GM12878 (cell line): ENCODE measurements around the gene DPAGT1. TPM values are rescaled to one million over a fixed set of nuclear protein-coding genes. Genes with fewer than 3 reads are reported as not detected.

Experiments
- ATAC-seq: fragments of 200-7000 bp; cut with Tn5 transposase; 3 replicates; pipeline ENCODE4 v1.9.1; 2020; ENCODE audit warnings: mild to moderate bottlenecking, moderate library complexity
- BruUV-seq: library from RNA; stranded (reverse); fragments of 400-500 nt; replicated peaks from 2 replicates; lab custom pipeline; 2021; lab: Mats Ljungman, UMichigan
- CTCF ChIA-PET: fragments of 300-600 bp; sonication (Branson Sonifier 250); formaldehyde crosslinking; extraction: SDS; loops from one replicate; lab custom pipeline; 2021; ENCODE audit warnings: inconsistent platforms; lab: Yijun Ruan, JAX
- POLR2A ChIA-PET: fragments of 350-600 bp; formaldehyde crosslinking; extraction: SDS; loops from one replicate; lab custom pipeline; 2021; ENCODE audit warnings: inconsistent platforms; lab: Charles Lee
- RAD21 ChIA-PET: fragments of 300-600 bp; sonication (Branson Sonifier 250); formaldehyde crosslinking; loops from one replicate; lab custom pipeline; 2023; ENCODE audit warnings: antibody characterized with exemption; ENCODE audit not compliant: unreplicated experiment; lab: Charles Lee
- SMC1A ChIA-PET: fragments of 300-600 bp; sonication (Branson Sonifier 250); formaldehyde crosslinking; loops from one replicate; lab custom pipeline; 2023; ENCODE audit not compliant: unreplicated experiment, uncharacterized antibody; lab: Charles Lee
- DNase-seq: peaks from one replicate; pipeline ENCODE4 v3.0.0-alpha.2; 2011; ENCODE audit warnings: low read depth, low spot score
- FAIRE-seq: peaks from 3 replicates; lab custom pipeline; 2011; peaks lifted over from hg19 to GRCh38; lab: Jason Lieb, UNC
- H2AFZ ChIP-seq: 2 replicates; pipeline ENCODE4 v1.6.0; 2011; ENCODE audit warnings: low read depth, low read length, control low read depth; ENCODE audit not compliant: control insufficient read depth
- H3K27ac ChIP-seq: 2 replicates; pipeline ENCODE4 v1.5.1; 2011; ENCODE audit warnings: control low read depth; ENCODE audit not compliant: control insufficient read depth, insufficient read depth
- H3K27me3 ChIP-seq, 2 experiments: replicated peaks in 1 of 2; 2 replicates each; pipeline versions ENCODE4 v1.6.0 to v1.6.1; 2011; ENCODE audit warnings: low read length in 1 of 2; ENCODE audit not compliant: control insufficient read depth in 2 of 2, insufficient read depth in 2 of 2
- H3K36me3 ChIP-seq, 2 experiments: 2 replicates each; pipeline ENCODE4 v1.5.1; 2011; ENCODE audit warnings: low read length in 1 of 2; ENCODE audit not compliant: control insufficient read depth in 2 of 2, insufficient read depth in 2 of 2
- H3K4me1 ChIP-seq: 2 replicates; pipeline ENCODE4 v1.6.1; 2011; ENCODE audit warnings: mild to moderate bottlenecking, low read length, moderate library complexity, mixed read lengths; ENCODE audit not compliant: control insufficient read depth, insufficient read depth
- H3K4me2 ChIP-seq: 2 replicates; pipeline ENCODE4 v1.6.0; 2011; ENCODE audit warnings: control low read depth; ENCODE audit not compliant: control insufficient read depth, insufficient read depth
- H3K4me3 ChIP-seq: fragments of 200-600 bp; sonication (generic); 2 replicates; pipeline ENCODE4 v1.5.1; 2016
- H3K79me2 ChIP-seq: 2 replicates; pipeline ENCODE4 v1.6.0; 2011; ENCODE audit warnings: low read length; ENCODE audit not compliant: control insufficient read depth, insufficient read depth
- H3K9ac ChIP-seq: 2 replicates; pipeline ENCODE4 v1.8.0; 2011; ENCODE audit warnings: low read length, control low read depth, mixed read lengths; ENCODE audit not compliant: control insufficient read depth, insufficient read depth
- H3K9me3 ChIP-seq: replicated peaks from 3 replicates; pipeline ENCODE4 v1.5.1; 2011; ENCODE audit warnings: mild to moderate bottlenecking, low read length; ENCODE audit not compliant: control insufficient read depth, insufficient read depth
- H4K20me1 ChIP-seq: 2 replicates; pipeline ENCODE4 v1.6.0; 2011; ENCODE audit not compliant: control insufficient read depth, insufficient read depth
- CBX5 ChIP-seq: sonication (generic); IDR thresholded peaks from 2 replicates; pipeline ENCODE4 v1.6.1; 2016; ENCODE audit warnings: low read depth, moderate library complexity, mild to moderate bottlenecking, inconsistent platforms
- CHD2 ChIP-seq: IDR thresholded peaks from 2 replicates; pipeline ENCODE4 v1.6.1; 2011; ENCODE audit warnings: low read depth, low read length, improper control_type of control experiment, borderline replicate concordance
- DPF2 ChIP-seq: fragments of 450-650 bp; IDR thresholded peaks from 2 replicates; pipeline ENCODE4 v1.6.1; 2017; ENCODE audit warnings: mild to moderate bottlenecking
- FOXK2 ChIP-seq: fragments of 450-650 bp; IDR thresholded peaks from 2 replicates; pipeline ENCODE4 v1.6.1; 2017; ENCODE audit warnings: mild to moderate bottlenecking, moderate library complexity
- HDAC6 ChIP-seq: fragments of 200-600 bp; sonication (generic); IDR thresholded peaks from one replicate; pipeline ENCODE4 v1.8.0; 2017; ENCODE audit warnings: antibody characterized with exemption; ENCODE audit not compliant: unreplicated experiment
- KLF5 ChIP-seq: fragments of 450-650 bp; IDR thresholded peaks from 2 replicates; pipeline ENCODE4 v1.6.1; 2014; ENCODE audit warnings: mild to moderate bottlenecking; ENCODE audit not compliant: partially characterized antibody
- MTA3 ChIP-seq: IDR thresholded peaks from 2 replicates; pipeline ENCODE4 v1.6.1; 2012; ENCODE audit warnings: low read length, inconsistent platforms, borderline replicate concordance
- MXI1 ChIP-seq: fragments of 150-350 bp; IDR thresholded peaks from 2 replicates; pipeline ENCODE4 v1.6.1; 2011; ENCODE audit warnings: low read depth, mild to moderate bottlenecking, inconsistent platforms, low read length, improper control_type of control experiment
- POLR2AphosphoS2 ChIP-seq: IDR thresholded peaks from 2 replicates; pipeline ENCODE4 v1.6.1; 2011; ENCODE audit warnings: low read depth, mild to moderate bottlenecking, low read length, improper control_type of control experiment, moderate library complexity
- POLR2AphosphoS5 ChIP-seq: IDR thresholded peaks from 2 replicates; pipeline ENCODE4 v1.6.1; 2011; ENCODE audit warnings: mild to moderate bottlenecking, low read length, inconsistent platforms
- RBBP5 ChIP-seq: fragments of 200-600 bp; sonication (generic); conservative IDR thresholded peaks from 2 replicates; pipeline ENCODE4 v1.6.1; 2016
- SIX5 ChIP-seq: IDR thresholded peaks from 2 replicates; pipeline ENCODE4 v1.6.1; 2011; ENCODE audit warnings: mild to moderate bottlenecking, low read depth, low read length, moderate library complexity; ENCODE audit not compliant: severe bottlenecking
- SMARCA5 ChIP-seq: fragments of 450-650 bp; IDR thresholded peaks from 2 replicates; pipeline ENCODE4 v1.6.1; 2017; ENCODE audit warnings: mild to moderate bottlenecking
- ZBED1 ChIP-seq: IDR thresholded peaks from 2 replicates; pipeline ENCODE4 v1.6.1; 2016; ENCODE audit warnings: borderline replicate concordance
- ZNF217 ChIP-seq: fragments of 450-650 bp; IDR thresholded peaks from 2 replicates; pipeline ENCODE4 v1.6.1; 2017; ENCODE audit warnings: antibody characterized with exemption, mild to moderate bottlenecking
- WGBS: methylation state at CpG from one replicate; pipeline ENCODE4 v1.1.6; 2016; ENCODE audit warnings: low lambda C conversion rate; ENCODE audit not compliant: insufficient replicate concordance, insufficient coverage; ENCODE audit errors: missing lambda C conversion rate; 5-methylcytosine and 5-hydroxymethylcytosine counted together
- in situ Hi-C: fragments of 300-500 bp; cut with MboI; formaldehyde crosslinking; loops from 9 replicates; pipeline ENCODE4 v1.14.3; 2018; ENCODE audit warnings: mixed read lengths
- intact Hi-C: fragments of 100-400 bp; cut with micrococcal nuclease; formaldehyde crosslinking; loops from one replicate; pipeline ENCODE4 v1.14.2; 2022; ENCODE audit not compliant: unreplicated experiment
- polyA plus RNA-seq, 11 experiments: library from polyadenylated mRNA; depleted of rRNA in 4 of 11; unstranded in 6 of 11; stranded (reverse) in 5 of 11; fragments of >200 nt; fragmentation: Nextera tagmentation in 4 of 11; fragmentation: Illumina TruSeq in 1 of 11; extraction: Ambion mirVana in 4 of 11; extraction: Trizol in 1 of 11; gene quantifications; 1 replicate in 1 of 11; 2 replicates in 10 of 11; pipeline versions ENCODE4 v1.2.1 to v1.2.3, GENCODE V29; 2011 to 2016; ENCODE audit warnings: inconsistent platforms in 2 of 11, missing spikeins in 2 of 11, low read depth in 1 of 11
- total RNA-seq, 4 experiments: library from RNA; depleted of rRNA in 3 of 4; stranded (reverse); fragments of >200 nt in 3 of 4; fragmentation: Illumina TruSeq in 1 of 4; extraction: Trizol in 1 of 4; gene quantifications; 2 replicates each; pipeline versions ENCODE4 v1.2.1 to v1.2.3, GENCODE V29; 2013 to 2021
- TF ChIP-seq, protein P1 (sequence below): fragments of 450-650 bp; IDR thresholded peaks from 2 replicates; pipeline ENCODE4 v1.6.1; 2017; ENCODE audit warnings: antibody characterized with exemption, mild to moderate bottlenecking, moderate library complexity
- TF ChIP-seq, protein P2 (sequence below): fragments of 450-650 bp; IDR thresholded peaks from 2 replicates; pipeline ENCODE4 v1.6.1; 2017; ENCODE audit warnings: mild to moderate bottlenecking, moderate library complexity

The DPAGT1 gene
- total and polyA plus RNA-seq, 10 of the 15 experiments (the other 5 are each of a cell fraction or from before 2014, with no cell fraction given) = 20.5 to 95.6 (median 54.3) TPM

DNA sequence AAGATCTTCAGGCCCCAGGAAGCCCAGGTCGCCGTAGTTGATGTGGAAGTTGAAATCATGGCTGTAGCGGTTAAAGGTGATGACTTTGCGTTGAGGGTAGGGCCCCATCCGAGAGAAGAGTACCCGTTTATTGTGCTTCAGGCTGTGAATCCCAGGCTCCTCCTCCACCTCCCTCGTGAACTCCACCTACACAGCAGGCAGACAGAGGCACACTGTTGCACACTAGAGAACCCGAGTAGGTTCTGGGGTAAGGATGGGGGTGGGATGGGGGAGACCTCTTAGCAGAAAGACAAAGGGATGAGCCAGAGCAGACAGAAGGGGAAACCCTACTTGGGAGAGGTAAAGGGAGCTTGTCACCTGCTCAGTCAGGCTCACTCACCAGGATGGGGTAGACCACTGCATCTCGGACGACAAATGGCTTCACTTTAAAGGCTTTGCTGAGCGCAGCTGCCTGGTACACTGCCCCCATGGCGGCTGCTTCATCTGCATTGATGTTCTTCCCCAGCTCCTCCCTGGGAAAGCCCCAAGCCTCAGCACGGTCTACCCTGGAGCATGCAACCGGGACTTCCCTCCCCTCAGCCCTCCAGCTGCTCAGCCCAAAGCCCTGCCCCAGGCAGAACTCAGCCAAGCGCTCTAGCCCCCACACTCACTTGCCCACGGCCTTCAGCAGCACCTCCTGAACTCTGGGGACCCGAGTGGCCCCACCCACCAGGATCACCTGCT lies 50.1 kb downstream of the DPAGT1 start:
- TSS peak; percentile 3 for BruUV-seq
- CTCF ChIA-PET = interaction anchor here (0.6 to 1.9 kb wide), 9 partner anchors 16 to 272 kb away, joined by 3 to 8 read pairs (median 4); partner anchors contain the start of genes RPS25, SLC37A4, TRAPPC4 and VPS11
- TF ChIP-seq, protein P1, sequence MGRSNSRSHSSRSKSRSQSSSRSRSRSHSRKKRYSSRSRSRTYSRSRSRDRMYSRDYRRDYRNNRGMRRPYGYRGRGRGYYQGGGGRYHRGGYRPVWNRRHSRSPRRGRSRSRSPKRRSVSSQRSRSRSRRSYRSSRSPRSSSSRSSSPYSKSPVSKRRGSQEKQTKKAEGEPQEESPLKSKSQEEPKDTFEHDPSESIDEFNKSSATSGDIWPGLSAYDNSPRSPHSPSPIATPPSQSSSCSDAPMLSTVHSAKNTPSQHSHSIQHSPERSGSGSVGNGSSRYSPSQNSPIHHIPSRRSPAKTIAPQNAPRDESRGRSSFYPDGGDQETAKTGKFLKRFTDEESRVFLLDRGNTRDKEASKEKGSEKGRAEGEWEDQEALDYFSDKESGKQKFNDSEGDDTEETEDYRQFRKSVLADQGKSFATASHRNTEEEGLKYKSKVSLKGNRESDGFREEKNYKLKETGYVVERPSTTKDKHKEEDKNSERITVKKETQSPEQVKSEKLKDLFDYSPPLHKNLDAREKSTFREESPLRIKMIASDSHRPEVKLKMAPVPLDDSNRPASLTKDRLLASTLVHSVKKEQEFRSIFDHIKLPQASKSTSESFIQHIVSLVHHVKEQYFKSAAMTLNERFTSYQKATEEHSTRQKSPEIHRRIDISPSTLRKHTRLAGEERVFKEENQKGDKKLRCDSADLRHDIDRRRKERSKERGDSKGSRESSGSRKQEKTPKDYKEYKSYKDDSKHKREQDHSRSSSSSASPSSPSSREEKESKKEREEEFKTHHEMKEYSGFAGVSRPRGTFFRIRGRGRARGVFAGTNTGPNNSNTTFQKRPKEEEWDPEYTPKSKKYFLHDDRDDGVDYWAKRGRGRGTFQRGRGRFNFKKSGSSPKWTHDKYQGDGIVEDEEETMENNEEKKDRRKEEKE = no peak
- TF ChIP-seq POLR2AphosphoS5 (peak; percentile 78), RBBP5 (no peak), FOXK2 (no peak), MTA3 (no peak), KLF5 (no peak), CBX5 (no peak), HDAC6 (no peak), ZBED1 (no peak), SMARCA5 (no peak), ZNF217 (no peak), POLR2AphosphoS2 (0 out of 2 replicates have a peak, but pooled peaks have one; percentile 14), MXI1 (no peak), SIX5 (no peak), DPF2 (peak; percentile 71), CHD2 (no peak)
- TF ChIP-seq, protein P2, sequence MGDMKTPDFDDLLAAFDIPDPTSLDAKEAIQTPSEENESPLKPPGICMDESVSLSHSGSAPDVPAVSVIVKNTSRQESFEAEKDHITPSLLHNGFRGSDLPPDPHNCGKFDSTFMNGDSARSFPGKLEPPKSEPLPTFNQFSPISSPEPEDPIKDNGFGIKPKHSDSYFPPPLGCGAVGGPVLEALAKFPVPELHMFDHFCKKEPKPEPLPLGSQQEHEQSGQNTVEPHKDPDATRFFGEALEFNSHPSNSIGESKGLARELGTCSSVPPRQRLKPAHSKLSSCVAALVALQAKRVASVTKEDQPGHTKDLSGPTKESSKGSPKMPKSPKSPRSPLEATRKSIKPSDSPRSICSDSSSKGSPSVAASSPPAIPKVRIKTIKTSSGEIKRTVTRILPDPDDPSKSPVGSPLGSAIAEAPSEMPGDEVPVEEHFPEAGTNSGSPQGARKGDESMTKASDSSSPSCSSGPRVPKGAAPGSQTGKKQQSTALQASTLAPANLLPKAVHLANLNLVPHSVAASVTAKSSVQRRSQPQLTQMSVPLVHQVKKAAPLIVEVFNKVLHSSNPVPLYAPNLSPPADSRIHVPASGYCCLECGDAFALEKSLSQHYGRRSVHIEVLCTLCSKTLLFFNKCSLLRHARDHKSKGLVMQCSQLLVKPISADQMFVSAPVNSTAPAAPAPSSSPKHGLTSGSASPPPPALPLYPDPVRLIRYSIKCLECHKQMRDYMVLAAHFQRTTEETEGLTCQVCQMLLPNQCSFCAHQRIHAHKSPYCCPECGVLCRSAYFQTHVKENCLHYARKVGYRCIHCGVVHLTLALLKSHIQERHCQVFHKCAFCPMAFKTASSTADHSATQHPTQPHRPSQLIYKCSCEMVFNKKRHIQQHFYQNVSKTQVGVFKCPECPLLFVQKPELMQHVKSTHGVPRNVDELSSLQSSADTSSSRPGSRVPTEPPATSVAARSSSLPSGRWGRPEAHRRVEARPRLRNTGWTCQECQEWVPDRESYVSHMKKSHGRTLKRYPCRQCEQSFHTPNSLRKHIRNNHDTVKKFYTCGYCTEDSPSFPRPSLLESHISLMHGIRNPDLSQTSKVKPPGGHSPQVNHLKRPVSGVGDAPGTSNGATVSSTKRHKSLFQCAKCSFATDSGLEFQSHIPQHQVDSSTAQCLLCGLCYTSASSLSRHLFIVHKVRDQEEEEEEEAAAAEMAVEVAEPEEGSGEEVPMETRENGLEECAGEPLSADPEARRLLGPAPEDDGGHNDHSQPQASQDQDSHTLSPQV = no peak

More for the DNA sequence above, 50.1 kb downstream of the DPAGT1 start:
- Histone ChIP-seq H3K27ac (peak overlapping the region; percentile 71), H3K9me3 (no peaks in the 10 kb centered on the region), H3K79me2 (peaks cover 33% of the 10 kb centered on the region), H3K9ac (peak overlapping the region; percentile 24; the same call in 1 of the 2 replicates), H3K36me3 (peaks cover 42 to 43% of the 10 kb centered on the region in 2 experiments), H3K4me3 (peak overlapping the region; percentile 43; the same call in 1 of the 2 replicates), H3K27me3 (no peaks in the 10 kb centered on the region), H2AFZ (peak overlapping the region; percentile 9; the same call in 1 of the 2 replicates), H3K4me1 (peaks cover 33% of the 10 kb centered on the region), H3K4me2 (peak overlapping the region; percentile 61), H4K20me1 (no peaks in the 10 kb centered on the region)
- ChIA-PET SMC1A (interaction anchor here (0.6 to 1.6 kb wide), 7 partner anchors 8 to 262 kb away, joined by 3 to 6 read pairs (median 4); partner anchors contain the start of genes CENATAC, SLC37A4 and VPS11), POLR2A (interaction anchor here (0.6 to 2.3 kb wide), 14 partner anchors 9 to 138 kb away, joined by 3 to 14 read pairs (median 5); partner anchors contain the start of genes HMBS, RPS25, SLC37A4 and TRAPPC4), RAD21 (interaction anchor here (0.6 to 2.8 kb wide), 10 partner anchors 13 to 269 kb away, joined by 3 to 20 read pairs (median 4); partner anchors contain the start of genes HINFP, HMBS, RPS25 and SLC37A4)
- intact Hi-C loops (no loop called here), in situ Hi-C loops (no loop called here)
- ATAC-seq (peak; percentile 88), FAIRE-seq (peak; percentile 81), DNase-seq (peak; percentile 51)
- 17% methylated on average over 17 of the region's 17 CpGs for WGBS
